ENCODE results near the gene RRP8.

Gene RRP8

DNA sequence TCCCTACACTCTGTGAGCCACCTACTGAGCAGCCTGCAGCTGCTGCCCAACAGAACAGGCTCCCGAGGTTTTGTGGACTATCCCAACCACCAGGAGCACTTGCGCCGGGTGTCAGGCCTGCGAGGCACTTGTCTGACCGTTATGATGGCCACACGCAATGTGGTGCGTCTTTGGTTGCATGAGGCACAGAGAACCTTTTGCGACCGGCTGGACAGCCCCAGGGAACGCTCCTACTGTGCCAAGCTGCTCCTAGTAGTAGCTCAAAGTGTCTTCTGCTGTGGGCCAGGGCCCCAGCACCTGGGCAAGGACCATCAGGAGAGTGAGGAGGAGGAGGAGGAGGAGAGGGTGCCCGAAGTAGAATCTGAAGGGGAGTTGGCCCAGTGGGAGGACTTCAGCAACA lies 46.4 kb downstream of the RRP8 start:
- Histone ChIP-seq H3K4me2 (no peak overlapping the region), H3K27ac (no peak overlapping the region), H3K36me3 (peaks cover 0 to 27% (median 3%) of the 10 kb centered on the region in 11 experiments; a peak in 7 of 22 replicates), H3K4me3 (no peak overlapping the region), H3K4me1 (no peaks in the 10 kb centered on the region), H3K9ac (no peak overlapping the region), H3K9me3 (replicated peaks in 1 of 11) (no peaks in the 10 kb centered on the region), H4K20me1 (peaks cover 0 to 5% (median 0%) of the 10 kb centered on the region in 11 experiments; a peak in 3 of 22 replicates), H3K27me3 (no peaks in the 10 kb centered on the region)
- TF ChIP-seq Cebpa-rat (IDR thresholded peaks at IDR 0.05) = no peak

DNA sequence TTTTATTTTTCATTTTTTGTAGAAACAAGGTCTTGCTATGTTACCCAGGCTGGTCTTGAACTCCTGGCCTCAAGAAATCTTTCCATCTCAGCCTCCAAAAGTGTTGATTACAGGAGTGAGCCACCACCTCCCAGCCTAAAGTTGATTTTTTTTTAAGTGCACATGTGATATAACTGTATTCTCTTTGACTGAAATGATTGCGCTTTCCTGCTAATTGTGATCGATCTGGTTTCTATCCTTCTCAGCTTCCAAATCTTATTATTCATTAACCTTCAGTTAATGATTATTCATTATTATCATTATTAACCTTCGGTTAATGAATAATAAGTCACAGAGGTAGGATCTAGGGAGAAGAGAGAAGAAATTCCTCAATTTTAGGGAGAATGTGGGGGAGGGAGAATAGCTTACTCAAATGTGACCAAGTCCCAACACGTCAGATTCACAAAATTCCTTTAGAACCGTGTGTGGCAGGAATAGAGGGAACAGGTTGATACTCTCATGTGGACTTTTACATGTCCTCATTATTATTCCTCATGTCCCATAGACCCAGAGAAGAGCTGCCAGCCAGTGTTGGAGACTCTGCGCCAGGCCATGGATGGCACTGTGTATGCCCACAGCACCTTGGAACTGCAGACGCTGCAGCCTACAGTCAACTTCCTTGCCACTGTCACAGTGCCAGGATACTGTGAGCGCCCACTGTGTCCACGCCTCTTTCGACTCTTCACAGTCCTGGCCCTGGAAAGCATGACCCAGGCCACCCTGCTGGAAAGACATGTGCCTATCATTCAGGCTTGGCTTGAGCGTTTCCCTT lies 47.1 kb downstream of the RRP8 start:
- no peak for TF ChIP-seq Cebpa-rat (IDR thresholded peaks at IDR 0.05)
- Histone ChIP-seq H3K27me3 (no peaks in the 10 kb centered on the region), H3K4me1 (no peaks in the 10 kb centered on the region), H4K20me1 (peaks cover 0 to 5% (median 0%) of the 10 kb centered on the region in 11 experiments; a peak in 3 of 22 replicates), H3K4me3 (no peak overlapping the region), H3K4me2 (no peak overlapping the region), H3K36me3 (peaks cover 0 to 27% (median 3%) of the 10 kb centered on the region in 11 experiments; a peak in 6 of 22 replicates), H3K9ac (no peak overlapping the region), H3K9me3 (replicated peaks in 1 of 11) (no peaks in the 10 kb centered on the region), H3K27ac (no peak overlapping the region)

DNA sequence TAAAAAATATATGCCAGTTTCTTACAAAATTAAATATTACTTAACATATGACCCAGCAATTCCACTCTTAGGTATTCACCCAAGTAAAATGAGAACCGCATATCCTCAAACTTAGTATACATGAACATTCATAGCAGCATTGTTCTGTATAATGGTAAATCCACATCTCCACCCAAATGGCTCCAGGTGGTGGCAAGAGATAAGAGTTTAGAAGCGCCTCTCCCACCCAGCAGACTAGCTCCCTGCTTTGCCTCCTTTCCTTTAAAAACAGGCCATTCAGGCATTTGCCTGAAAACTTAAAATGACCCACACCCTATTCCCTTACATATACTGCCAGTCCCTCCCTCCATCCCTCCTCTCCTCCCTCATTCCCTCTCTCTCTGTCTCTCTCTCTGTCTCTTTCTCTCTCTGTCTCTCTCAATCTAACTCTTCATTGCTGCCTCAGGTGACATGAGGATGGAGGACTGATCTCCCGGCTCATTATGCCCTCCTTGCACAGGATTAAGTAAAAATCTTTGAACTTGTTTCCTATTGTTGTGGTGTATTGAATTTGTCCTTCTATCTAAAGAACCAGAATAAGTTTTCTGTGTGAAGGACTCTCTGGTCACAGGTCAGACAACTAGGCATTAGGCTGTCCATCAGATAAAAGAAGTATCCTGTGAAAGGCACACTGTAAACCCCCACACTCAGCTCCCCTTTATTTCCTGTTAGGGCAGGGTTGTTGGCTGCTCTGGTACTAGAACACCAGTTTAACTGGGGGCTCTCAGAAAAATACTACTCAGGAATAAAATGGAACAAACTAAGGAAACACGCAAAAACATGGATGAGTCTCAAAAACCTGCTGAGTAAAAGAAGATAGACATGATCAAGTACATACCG lies 48.3 kb downstream of the RRP8 start:
- Histone ChIP-seq H3K4me3 (no peak overlapping the region), H3K27me3 (no peaks in the 10 kb centered on the region), H3K9ac (no peak overlapping the region), H3K9me3 (replicated peaks in 1 of 11) (no peaks in the 10 kb centered on the region), H3K4me1 (no peaks in the 10 kb centered on the region), H4K20me1 (peaks cover 0 to 5% (median 0%) of the 10 kb centered on the region in 11 experiments; a peak in 3 of 22 replicates), H3K4me2 (no peak overlapping the region), H3K36me3 (peaks cover 0 to 27% (median 3%) of the 10 kb centered on the region in 11 experiments; a peak in 6 of 22 replicates), H3K27ac (no peak overlapping the region)
- no peak for TF ChIP-seq Cebpa-rat (IDR thresholded peaks at IDR 0.05)

DNA sequence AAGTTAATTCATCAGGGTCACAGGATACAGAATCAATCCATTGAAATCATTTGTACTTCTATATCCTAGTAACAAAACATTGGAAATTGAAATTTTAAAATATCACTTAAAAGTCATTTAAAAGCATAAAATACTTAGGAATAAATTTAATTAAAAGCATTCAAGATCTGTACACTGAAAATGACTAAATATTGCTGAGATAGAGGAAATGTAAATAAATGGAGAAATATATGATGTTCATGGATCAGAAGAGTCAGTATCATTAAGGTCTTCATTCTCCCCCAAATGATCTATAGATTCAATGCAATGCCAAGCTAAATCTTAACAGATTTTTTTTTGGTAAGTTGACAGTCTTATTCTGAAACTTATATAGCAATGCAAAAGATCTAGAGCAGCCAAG lies 49.8 kb downstream of the RRP8 start:
- H3K9me3 ChIP-seq (replicated peaks in 1 of 11) = no peaks in the 10 kb centered on the region
- no peak for TF ChIP-seq Cebpa-rat (IDR thresholded peaks at IDR 0.05)

DNA sequence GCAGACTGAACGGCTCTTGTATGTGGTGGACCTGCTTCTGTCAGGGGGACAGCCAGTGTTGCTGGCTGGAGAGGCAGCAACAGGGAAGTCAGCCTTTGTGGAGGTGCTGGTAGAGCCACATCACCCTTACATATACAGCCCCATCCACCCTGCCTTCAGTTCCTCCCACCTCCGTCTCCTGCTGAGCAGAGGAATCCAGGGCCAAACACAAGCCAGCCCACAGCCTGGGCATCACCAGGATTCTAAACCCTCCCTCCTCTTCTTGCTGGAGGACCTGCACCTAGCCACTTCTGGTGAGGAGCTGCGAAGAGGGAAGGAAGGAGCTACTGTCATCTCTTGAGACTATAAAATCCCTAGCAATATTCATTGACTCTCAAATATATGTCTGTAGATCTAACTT lies 54.8 kb downstream of the RRP8 start:
- Histone ChIP-seq H4K20me1 (peaks cover 0 to 6% (median 0%) of the 10 kb centered on the region in 11 experiments; a peak in 2 of 22 replicates), H3K36me3 (peaks cover 12 to 49% (median 33%) of the 10 kb centered on the region in 11 experiments; a peak in 20 of 22 replicates), H3K4me1 (no peaks in the 10 kb centered on the region), H3K27ac (no peak overlapping the region), H3K9me3 (replicated peaks in 1 of 11) (no peaks in the 10 kb centered on the region), H3K4me3 (no peak overlapping the region), H3K9ac (no peak overlapping the region), H3K4me2 (no peak overlapping the region), H3K27me3 (no peaks in the 10 kb centered on the region)
- TF ChIP-seq Cebpa-rat (IDR thresholded peaks at IDR 0.05) = no peak

More for the DNA sequence above, 49.8 kb downstream of the RRP8 start:
- H4K20me1 ChIP-seq = peaks cover 0 to 5% (median 0%) of the 10 kb centered on the region in 11 experiments; a peak in 3 of 22 replicates
- no peak overlapping the region for H3K4me3 ChIP-seq
- H3K27me3 ChIP-seq = no peaks in the 10 kb centered on the region
- H3K27ac ChIP-seq = no peak overlapping the region
- no peak overlapping the region for H3K4me2 ChIP-seq
- no peak overlapping the region for H3K9ac ChIP-seq
- H3K4me1 ChIP-seq = no peaks in the 10 kb centered on the region
- H3K36me3 ChIP-seq = peaks cover 0 to 22% (median 3%) of the 10 kb centered on the region in 11 experiments; a peak in 6 of 22 replicates

DNA sequence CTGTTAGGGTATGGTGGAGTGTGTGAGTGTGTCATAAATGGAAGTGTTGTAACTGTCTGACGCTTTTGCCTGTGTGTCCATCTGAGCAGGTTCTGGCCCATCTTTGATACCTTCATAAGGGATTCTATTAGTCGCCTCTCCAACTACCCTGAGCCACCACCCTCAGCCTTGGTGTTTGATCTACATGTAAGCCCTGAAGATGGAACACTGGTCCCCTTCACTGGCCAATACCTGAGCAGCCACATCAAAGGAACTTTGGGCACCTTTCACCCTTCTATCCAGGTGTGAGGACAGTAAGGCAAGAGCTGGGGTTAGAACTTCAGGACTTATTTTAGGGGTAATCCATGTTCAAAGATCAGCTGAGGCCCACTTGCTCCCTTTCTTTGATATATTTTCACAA lies 55.3 kb downstream of the RRP8 start:
- H3K4me3 ChIP-seq = no peak overlapping the region
- TF ChIP-seq Cebpa-rat (IDR thresholded peaks at IDR 0.05) = no peak
- H3K36me3 ChIP-seq = peaks cover 12 to 53% (median 33%) of the 10 kb centered on the region in 11 experiments; a peak in 20 of 22 replicates
- H3K27me3 ChIP-seq = no peaks in the 10 kb centered on the region
- H3K4me2 ChIP-seq = no peak overlapping the region
- H4K20me1 ChIP-seq = peaks cover 0 to 6% (median 0%) of the 10 kb centered on the region in 11 experiments; a peak in 2 of 22 replicates
- H3K27ac ChIP-seq = no peak overlapping the region
- H3K4me1 ChIP-seq = no peaks in the 10 kb centered on the region
- no peaks in the 10 kb centered on the region for H3K9me3 ChIP-seq (replicated peaks in 1 of 11)
- no peak overlapping the region for H3K9ac ChIP-seq

DNA sequence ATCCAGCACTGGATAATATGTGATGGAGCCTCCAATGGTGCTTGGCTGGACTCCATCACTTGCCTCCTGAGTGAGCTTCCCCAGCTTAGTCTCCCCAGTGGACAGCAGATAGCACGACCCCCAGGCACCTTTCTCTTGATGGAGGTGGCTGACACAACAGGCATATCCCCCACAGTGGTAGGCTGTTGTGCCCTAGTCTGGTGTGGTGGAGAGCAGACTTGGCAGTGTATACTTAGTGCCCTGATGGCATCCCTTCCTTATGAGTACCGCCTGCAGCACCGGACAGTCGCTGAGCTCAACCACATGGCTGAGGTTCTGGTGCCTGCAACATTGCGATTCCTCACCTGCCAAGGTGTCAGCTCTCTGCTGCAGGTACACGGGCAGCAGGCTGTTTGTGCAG lies 56.2 kb downstream of the RRP8 start:
- no peak for TF ChIP-seq Cebpa-rat (IDR thresholded peaks at IDR 0.05)
- H3K4me2 ChIP-seq = no peak overlapping the region
- peaks cover 0 to 6% (median 0%) of the 10 kb centered on the region in 11 experiments; a peak in 2 of 22 replicates for H4K20me1 ChIP-seq
- no peak overlapping the region for H3K27ac ChIP-seq
- H3K4me1 ChIP-seq = no peaks in the 10 kb centered on the region
- H3K4me3 ChIP-seq = no peak overlapping the region
- H3K9me3 ChIP-seq (replicated peaks in 1 of 11) = no peaks in the 10 kb centered on the region
- no peak overlapping the region for H3K9ac ChIP-seq
- peaks cover 12 to 57% (median 33%) of the 10 kb centered on the region in 11 experiments; a peak in 20 of 22 replicates for H3K36me3 ChIP-seq
- H3K27me3 ChIP-seq = no peaks in the 10 kb centered on the region

DNA sequence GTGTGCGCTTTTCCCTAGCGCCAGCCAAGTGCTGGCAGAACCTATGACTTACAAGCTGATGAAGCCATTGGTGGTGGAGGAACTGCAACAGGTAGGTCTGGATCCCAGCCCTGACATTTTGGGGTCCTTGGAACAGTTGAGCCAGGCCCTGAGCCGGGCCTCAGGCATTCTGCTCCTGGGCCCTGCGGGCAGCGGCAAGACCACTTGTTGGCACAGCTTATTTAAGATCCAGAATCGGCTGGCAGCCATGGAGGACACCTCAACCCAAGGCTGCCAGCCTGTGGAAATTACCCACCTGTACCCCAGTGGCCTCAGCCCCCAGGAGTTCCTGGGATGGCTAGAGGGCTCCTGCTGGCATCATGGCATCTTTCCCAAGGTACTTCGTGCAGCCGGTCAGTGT lies 56.7 kb downstream of the RRP8 start:
- no peak overlapping the region for H3K4me2 ChIP-seq
- H3K36me3 ChIP-seq = peaks cover 12 to 57% (median 33%) of the 10 kb centered on the region in 11 experiments; a peak in 20 of 22 replicates
- no peak overlapping the region for H3K9ac ChIP-seq

More for the DNA sequence above, 56.7 kb downstream of the RRP8 start:
- Histone ChIP-seq H3K9me3 (replicated peaks in 1 of 11) (no peaks in the 10 kb centered on the region), H3K4me3 (no peak overlapping the region), H4K20me1 (peaks cover 0 to 6% (median 0%) of the 10 kb centered on the region in 11 experiments; a peak in 1 of 22 replicates), H3K4me1 (no peaks in the 10 kb centered on the region), H3K27me3 (no peaks in the 10 kb centered on the region), H3K27ac (no peak overlapping the region)
- no peak for TF ChIP-seq Cebpa-rat (IDR thresholded peaks at IDR 0.05)
